HepG2 (cell line): ENCODE measurements around the gene OARD1. TPM values are rescaled to one million over a fixed set of nuclear protein-coding genes. Genes with fewer than 3 reads are reported as not detected.

Experiments used
- BHLHE40 ChIP-seq: IDR thresholded peaks from 2 replicates; pipeline ENCODE4 v1.6.1; 2011; ENCODE audit warnings: low read length, improper control_type of control experiment
- EED ChIP-seq: sonication (generic); formaldehyde crosslinking; IDR thresholded peaks from 2 replicates; pipeline ENCODE4 v1.5.0; 2020; ENCODE audit warnings: mild to moderate bottlenecking, missing genetic modification reagents
- FOXJ3 ChIP-seq: sonication (generic); formaldehyde crosslinking; IDR thresholded peaks from 2 replicates; pipeline ENCODE4 v1.4.0; 2020; ENCODE audit warnings: missing genetic modification reagents, mild to moderate bottlenecking, borderline replicate concordance
- MZF1 ChIP-seq: sonication (generic); formaldehyde crosslinking; IDR thresholded peaks from 2 replicates; pipeline ENCODE4 v1.8.1; 2023; ENCODE audit warnings: mild to moderate bottlenecking, missing genetic modification reagents, borderline replicate concordance
- NFE2 ChIP-seq: sonication (generic); formaldehyde crosslinking; IDR thresholded peaks from 2 replicates; pipeline ENCODE4 v1.4.0; 2020; ENCODE audit warnings: missing genetic modification reagents
- NR2F6 ChIP-seq, 2 experiments: IDR thresholded peaks; 2 replicates each; pipeline ENCODE4 v1.6.1; 2016; ENCODE audit warnings: antibody characterized with exemption in 1 of 2, mild to moderate bottlenecking in 1 of 2
- RARA ChIP-seq: IDR thresholded peaks from 2 replicates; pipeline ENCODE4 v1.6.1; 2016; ENCODE audit warnings: missing genetic modification reagents, missing compliant biosample characterization
- RBFOX2 ChIP-seq: fragments of 200-400 bp; formaldehyde crosslinking; IDR thresholded peaks from 2 replicates; pipeline ENCODE4 v1.6.1; 2017; ENCODE audit warnings: low read depth, mild to moderate bottlenecking, low read length
- SOX6 ChIP-seq, 2 experiments: fragments of 450-650 bp in 1 of 2; sonication (generic) in 1 of 2; formaldehyde crosslinking in 1 of 2; IDR thresholded peaks; 2 replicates each; pipeline versions ENCODE4 v1.4.0 to v1.6.1; 2017 to 2020; ENCODE audit warnings: antibody characterized with exemption in 1 of 2, mild to moderate bottlenecking in 1 of 2, missing genetic modification reagents in 1 of 2
- SYNCRIP ChIP-seq: fragments of 200-400 bp; formaldehyde crosslinking; IDR thresholded peaks from 2 replicates; pipeline ENCODE4 v1.6.1; 2018; ENCODE audit warnings: mild to moderate bottlenecking, low read depth, low read length; ENCODE audit not compliant: insufficient read depth
- ZNF589 ChIP-seq: sonication (generic); formaldehyde crosslinking; conservative IDR thresholded peaks from 2 replicates; pipeline ENCODE4 v1.8.0; 2022; ENCODE audit warnings: mild to moderate bottlenecking, moderate library complexity, missing genetic modification reagents
- ZNF761 ChIP-seq: sonication (generic); formaldehyde crosslinking; conservative IDR thresholded peaks from 2 replicates; pipeline ENCODE4 v1.4.0; 2020; ENCODE audit warnings: mild to moderate bottlenecking, missing genetic modification reagents
- ZNF768 ChIP-seq: sonication (generic); formaldehyde crosslinking; IDR thresholded peaks from 2 replicates; pipeline ENCODE4 v1.4.0; 2020; ENCODE audit warnings: missing genetic modification reagents
- ZNF780A ChIP-seq: sonication (generic); formaldehyde crosslinking; IDR thresholded peaks from 2 replicates; pipeline ENCODE4 v1.8.0; 2022; ENCODE audit warnings: mild to moderate bottlenecking, missing genetic modification reagents, moderate library complexity
- ZNF850 ChIP-seq: sonication (generic); formaldehyde crosslinking; conservative IDR thresholded peaks from 2 replicates; pipeline ENCODE4 v1.9.0; 2021; ENCODE audit warnings: mild to moderate bottlenecking, missing genetic modification reagents
- ZZZ3 ChIP-seq: sonication (generic); formaldehyde crosslinking; IDR thresholded peaks from 2 replicates; pipeline ENCODE4 v1.4.0; 2020; ENCODE audit warnings: missing genetic modification reagents, mild to moderate bottlenecking, borderline replicate concordance
- polyA plus RNA-seq, 8 experiments: library from polyadenylated mRNA; depleted of rRNA in 3 of 8; stranded (reverse) in 7 of 8; unstranded in 1 of 8; fragments of >200 nt; fragmentation: Illumina TruSeq in 4 of 8; extraction: Trizol in 4 of 8; gene quantifications; 2 replicates each; pipeline versions ENCODE4 v1.2.1 to v1.2.3, GENCODE V29; 2011 to 2016; ENCODE audit warnings: low read depth in 4 of 8, missing spikeins in 1 of 8, mixed read lengths in 1 of 8; ENCODE audit not compliant: insufficient read depth in 1 of 8
- total RNA-seq, 5 experiments: library from RNA; depleted of rRNA; stranded (reverse); fragments of >200 nt; fragmentation: Illumina TruSeq; extraction: Trizol; gene quantifications; 2 replicates each; pipeline ENCODE4 v1.2.3, GENCODE V29; 2016; ENCODE audit warnings: low read depth in 1 of 5
- TF ChIP-seq, protein P1 (sequence below): sonication (generic); formaldehyde crosslinking; IDR thresholded peaks from 2 replicates; pipeline ENCODE4 v1.4.0; 2020; ENCODE audit warnings: missing genetic modification reagents, borderline replicate concordance
- TF ChIP-seq, protein P2 (sequence below): sonication (generic); formaldehyde crosslinking; IDR thresholded peaks from 2 replicates; pipeline ENCODE4 v1.5.0; 2020; ENCODE audit warnings: missing genetic modification reagents
- TF ChIP-seq, protein P3 (sequence below): IDR thresholded peaks from 2 replicates; pipeline ENCODE4 v1.6.1; 2016; ENCODE audit warnings: missing biosample characterization, missing genetic modification reagents, low read depth

OARD1 gene
- total and polyA plus RNA-seq, 2 of the 13 experiments (the other 11 are each of a cell fraction or from before 2014, with no cell fraction given) = 18.4 to 49.0 TPM

DNA sequence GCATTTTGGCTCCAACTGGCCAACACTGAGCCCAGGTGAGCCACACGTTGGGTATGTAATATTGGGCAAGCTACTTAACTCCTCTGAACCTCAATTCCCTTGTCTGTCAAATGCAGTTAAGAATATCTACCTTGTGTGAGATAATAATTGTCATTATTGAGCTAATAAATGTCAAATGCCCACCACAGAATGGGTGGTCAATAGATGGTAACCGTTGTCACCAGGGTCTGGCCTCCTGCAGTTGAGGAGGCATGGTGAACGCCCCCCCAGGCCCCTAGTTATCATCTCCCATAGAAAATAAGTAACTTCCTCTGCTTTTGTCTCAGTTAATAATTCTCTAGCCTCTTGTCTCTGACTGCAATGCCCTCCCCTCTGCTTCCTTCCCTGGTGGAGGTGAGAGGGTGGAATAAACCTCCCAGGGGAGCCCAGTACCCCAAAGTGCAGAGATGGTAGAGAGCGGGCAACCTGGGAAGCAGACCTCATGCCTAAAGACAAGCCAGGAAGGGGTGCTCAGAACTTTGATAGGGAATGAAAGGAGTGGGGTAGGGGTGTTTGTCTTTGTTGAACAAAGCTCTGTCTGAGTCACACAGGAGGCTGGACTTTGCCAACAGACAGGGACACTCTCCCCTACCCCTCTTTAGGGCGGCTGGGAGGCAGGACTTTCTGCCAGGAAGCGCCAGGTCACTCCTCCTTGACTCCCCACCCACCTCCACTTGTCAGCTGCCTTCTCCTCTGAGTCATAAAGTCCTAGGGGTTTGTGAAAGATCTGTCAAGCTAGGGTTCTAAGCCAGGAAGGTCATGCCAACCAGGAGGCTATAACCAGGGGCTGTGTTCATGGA, 31.8 kb downstream of the OARD1 start (continued):
- TF ChIP-seq FOXJ3 (CRISPR knock-in tag) (peak; percentile 68; the same call in 1 of the 2 replicates), SYNCRIP (no peak), NR2F6 (IDR thresholded peaks at IDR 0.05) (peak; percentile 74), NR2F6 (CRISPR knock-in tag; IDR thresholded peaks at IDR 0.05) (peak; percentile 78; the same call in 1 of the 2 replicates), MZF1 (CRISPR knock-in tag) (no peak), SOX6 (IDR thresholded peaks at IDR 0.05) (no peak), SOX6 (CRISPR knock-in tag; IDR thresholded peaks at IDR 0.05) (peak; percentile 94), ZNF589 (no peak), ZZZ3 (CRISPR knock-in tag) (no peak), ZNF768 (CRISPR knock-in tag) (no peak), RARA (CRISPR knock-in tag) (peak; percentile 73), BHLHE40 (no peak), ZNF780A (no peak), ZNF850 (CRISPR knock-in tag) (no peak), RBFOX2 (peak; percentile 66), ZNF761 (CRISPR knock-in tag) (no peak), NFE2 (no peak), EED (no peak)
- TF ChIP-seq, protein P1, sequence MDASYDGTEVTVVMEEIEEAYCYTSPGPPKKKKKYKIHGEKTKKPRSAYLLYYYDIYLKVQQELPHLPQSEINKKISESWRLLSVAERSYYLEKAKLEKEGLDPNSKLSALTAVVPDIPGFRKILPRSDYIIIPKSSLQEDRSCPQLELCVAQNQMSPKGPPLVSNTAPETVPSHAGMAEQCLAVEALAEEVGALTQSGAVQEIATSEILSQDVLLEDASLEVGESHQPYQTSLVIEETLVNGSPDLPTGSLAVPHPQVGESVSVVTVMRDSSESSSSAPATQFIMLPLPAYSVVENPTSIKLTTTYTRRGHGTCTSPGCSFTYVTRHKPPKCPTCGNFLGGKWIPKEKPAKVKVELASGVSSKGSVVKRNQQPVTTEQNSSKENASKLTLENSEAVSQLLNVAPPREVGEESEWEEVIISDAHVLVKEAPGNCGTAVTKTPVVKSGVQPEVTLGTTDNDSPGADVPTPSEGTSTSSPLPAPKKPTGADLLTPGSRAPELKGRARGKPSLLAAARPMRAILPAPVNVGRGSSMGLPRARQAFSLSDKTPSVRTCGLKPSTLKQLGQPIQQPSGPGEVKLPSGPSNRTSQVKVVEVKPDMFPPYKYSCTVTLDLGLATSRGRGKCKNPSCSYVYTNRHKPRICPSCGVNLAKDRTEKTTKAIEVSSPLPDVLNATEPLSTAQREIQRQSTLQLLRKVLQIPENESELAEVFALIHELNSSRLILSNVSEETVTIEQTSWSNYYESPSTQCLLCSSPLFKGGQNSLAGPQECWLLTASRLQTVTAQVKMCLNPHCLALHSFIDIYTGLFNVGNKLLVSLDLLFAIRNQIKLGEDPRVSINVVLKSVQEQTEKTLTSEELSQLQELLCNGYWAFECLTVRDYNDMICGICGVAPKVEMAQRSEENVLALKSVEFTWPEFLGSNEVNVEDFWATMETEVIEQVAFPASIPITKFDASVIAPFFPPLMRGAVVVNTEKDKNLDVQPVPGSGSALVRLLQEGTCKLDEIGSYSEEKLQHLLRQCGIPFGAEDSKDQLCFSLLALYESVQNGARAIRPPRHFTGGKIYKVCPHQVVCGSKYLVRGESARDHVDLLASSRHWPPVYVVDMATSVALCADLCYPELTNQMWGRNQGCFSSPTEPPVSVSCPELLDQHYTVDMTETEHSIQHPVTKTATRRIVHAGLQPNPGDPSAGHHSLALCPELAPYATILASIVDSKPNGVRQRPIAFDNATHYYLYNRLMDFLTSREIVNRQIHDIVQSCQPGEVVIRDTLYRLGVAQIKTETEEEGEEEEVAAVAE (CRISPR knock-in tag) = peak; percentile 71; the same call in 1 of the 2 replicates
- TF ChIP-seq, protein P2, sequence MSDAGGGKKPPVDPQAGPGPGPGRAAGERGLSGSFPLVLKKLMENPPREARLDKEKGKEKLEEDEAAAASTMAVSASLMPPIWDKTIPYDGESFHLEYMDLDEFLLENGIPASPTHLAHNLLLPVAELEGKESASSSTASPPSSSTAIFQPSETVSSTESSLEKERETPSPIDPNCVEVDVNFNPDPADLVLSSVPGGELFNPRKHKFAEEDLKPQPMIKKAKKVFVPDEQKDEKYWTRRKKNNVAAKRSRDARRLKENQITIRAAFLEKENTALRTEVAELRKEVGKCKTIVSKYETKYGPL (CRISPR knock-in tag) = no peak
- TF ChIP-seq, protein P3, sequence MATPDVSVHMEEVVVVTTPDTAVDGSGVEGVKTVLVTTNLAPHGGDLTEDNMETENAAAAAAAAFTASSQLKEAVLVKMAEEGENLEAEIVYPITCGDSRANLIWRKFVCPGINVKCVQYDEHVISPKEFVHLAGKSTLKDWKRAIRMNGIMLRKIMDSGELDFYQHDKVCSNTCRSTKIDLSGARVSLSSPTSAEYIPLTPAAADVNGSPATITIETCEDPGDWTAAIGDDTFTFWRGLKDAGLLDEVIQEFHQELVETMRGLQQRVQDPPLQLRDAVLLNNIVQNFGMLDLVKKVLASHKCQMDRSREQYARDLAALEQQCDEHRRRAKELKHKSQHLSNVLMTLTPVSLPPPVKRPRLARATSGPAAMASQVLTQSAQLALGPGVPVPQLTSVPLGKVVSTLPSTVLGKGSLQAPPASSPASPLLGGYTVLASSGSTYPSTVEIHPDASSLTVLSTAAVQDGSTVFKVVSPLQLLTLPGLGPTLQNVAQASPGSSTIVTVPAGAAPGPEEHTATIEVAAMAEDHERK (CRISPR knock-in tag) = no peak
